ENCODE results near the gene PIK3C2B. TPM values are rescaled to one million over a fixed set of nuclear protein-coding genes. Genes with fewer than 3 reads are reported as not detected.

The PIK3C2B gene
- total RNA-seq, 2 donors from 2014 or later = 43.1 to 54.5 TPM

- Mint-ChIP-seq H3K36me3 (ENCODE audit: insufficient read depth in 2 of 2) (peaks cover 0 to 7% of the 10 kb centered on the region in 2 donors), H3K27ac (no peak overlapping the region), H3K4me1 (ENCODE audit: low read depth) (peaks cover 42% of the 10 kb centered on the region), H3K27me3 (ENCODE audit: low read depth) (no peaks in the 10 kb centered on the region), H3K4me3 (no peak overlapping the region), H3K9me3 (no peaks in the 10 kb centered on the region)
- DNase-seq (no peak), ATAC-seq (replicated peaks in 1 of 2) (no peak)
Measured at GRCh38 chr1:204503913-204504519, 9.4 kb upstream of the PIK3C2B start.

GRCh38 chr1:204503122-204503912 lies 8.7 kb upstream of the PIK3C2B start:
- peak overlapping the region in 1 of 2 donors; percentile 50 for H3K4me3 Mint-ChIP-seq
- peaks cover 41% of the 10 kb centered on the region for H3K4me1 Mint-ChIP-seq (ENCODE audit: low read depth)
- peaks cover 0 to 7% of the 10 kb centered on the region in 2 donors for H3K36me3 Mint-ChIP-seq (ENCODE audit: insufficient read depth in 2 of 2)
- ATAC-seq (replicated peaks in 1 of 2) = no peak
- no peaks in the 10 kb centered on the region for H3K27me3 Mint-ChIP-seq (ENCODE audit: low read depth)
- peak in 1 of 2 donors; percentile 45 for DNase-seq
- H3K9me3 Mint-ChIP-seq = no peaks in the 10 kb centered on the region
- H3K27ac Mint-ChIP-seq = peak overlapping the region; percentile 16

- no peak overlapping the region for H3K4me3 Mint-ChIP-seq
- no peak for DNase-seq
- H3K9me3 Mint-ChIP-seq = no peaks in the 10 kb centered on the region
- no peak for ATAC-seq (replicated peaks in 1 of 2)
- H3K36me3 Mint-ChIP-seq (ENCODE audit: insufficient read depth in 2 of 2) = peaks cover 0 to 6% of the 10 kb centered on the region in 2 donors
- H3K27ac Mint-ChIP-seq = no peak overlapping the region
- H3K4me1 Mint-ChIP-seq (ENCODE audit: low read depth) = peaks cover 31% of the 10 kb centered on the region
- no peaks in the 10 kb centered on the region for H3K27me3 Mint-ChIP-seq (ENCODE audit: low read depth)
Measured at GRCh38 chr1:204502241-204502640, 7.6 kb upstream of the PIK3C2B start.

- H3K4me1 Mint-ChIP-seq (ENCODE audit: low read depth) = peaks cover 28% of the 10 kb centered on the region
Measured at GRCh38 chr1:204499511-204500468, 5.2 kb upstream of the PIK3C2B start.

GRCh38 chr1:204498981-204499380 lies 4.4 kb upstream of the PIK3C2B start:
- Mint-ChIP-seq H3K9me3 (no peaks in the 10 kb centered on the region), H3K4me1 (ENCODE audit: low read depth) (peaks cover 25% of the 10 kb centered on the region), H3K27ac (no peak overlapping the region), H3K36me3 (ENCODE audit: insufficient read depth in 2 of 2) (no peaks in the 10 kb centered on the region), H3K27me3 (ENCODE audit: low read depth) (no peaks in the 10 kb centered on the region), H3K4me3 (no peak overlapping the region)
- DNase-seq (no peak), ATAC-seq (replicated peaks in 1 of 2) (no peak)

More at GRCh38 chr1:204499511-204500468, 5.2 kb upstream of the PIK3C2B start:
- no peak for DNase-seq
- no peak overlapping the region for H3K27ac Mint-ChIP-seq
- H3K27me3 Mint-ChIP-seq (ENCODE audit: low read depth) = no peaks in the 10 kb centered on the region
- no peaks in the 10 kb centered on the region for H3K36me3 Mint-ChIP-seq (ENCODE audit: insufficient read depth in 2 of 2)
- ATAC-seq (replicated peaks in 1 of 2) = no peak
- H3K9me3 Mint-ChIP-seq = no peaks in the 10 kb centered on the region
- H3K4me3 Mint-ChIP-seq = no peak overlapping the region

- DNase-seq (no peak), ATAC-seq (replicated peaks in 1 of 2) (no peak)
- Mint-ChIP-seq H3K27ac (peak overlapping the region; percentile 80), H3K9me3 (no peaks in the 10 kb centered on the region), H3K27me3 (ENCODE audit: low read depth) (no peaks in the 10 kb centered on the region), H3K4me3 (peak overlapping the region; percentile 90 to 91), H3K36me3 (ENCODE audit: insufficient read depth in 2 of 2) (no peaks in the 10 kb centered on the region), H3K4me1 (ENCODE audit: low read depth) (peaks cover 41% of the 10 kb centered on the region)
Measured at GRCh38 chr1:204495777-204496176, 1.2 kb upstream of the PIK3C2B start.

- ATAC-seq (replicated peaks in 1 of 2) (peak; percentile 54 to 55), DNase-seq (no peak)
- Mint-ChIP-seq H3K27me3 (ENCODE audit: low read depth) (no peaks in the 10 kb centered on the region), H3K4me1 (ENCODE audit: low read depth) (peaks cover 46% of the 10 kb centered on the region), H3K27ac (peak overlapping the region; percentile 84), H3K36me3 (ENCODE audit: insufficient read depth in 2 of 2) (peaks cover 0 to 1% of the 10 kb centered on the region in 2 donors), H3K9me3 (no peaks in the 10 kb centered on the region), H3K4me3 (peak overlapping the region; percentile 90 to 91)
Measured at GRCh38 chr1:204495078-204495753, 611 bp upstream of the PIK3C2B start.

GRCh38 chr1:204493984-204494280 lies 673 bp downstream of the PIK3C2B start:
- peaks cover 57% of the 10 kb centered on the region for H3K4me1 Mint-ChIP-seq (ENCODE audit: low read depth)
- DNase-seq (peak; percentile 57 to 58), ATAC-seq (replicated peaks in 1 of 2) (peak; percentile 44 to 48)
- peak overlapping the region; percentile 71 for H3K27ac Mint-ChIP-seq
- peak overlapping the region; percentile 90 to 91 for H3K4me3 Mint-ChIP-seq
- no peaks in the 10 kb centered on the region for H3K9me3 Mint-ChIP-seq
- H3K27me3 Mint-ChIP-seq (ENCODE audit: low read depth) = no peaks in the 10 kb centered on the region
- peaks cover 0 to 2% of the 10 kb centered on the region in 2 donors for H3K36me3 Mint-ChIP-seq (ENCODE audit: insufficient read depth in 2 of 2)

GRCh38 chr1:204493145-204493983 lies 1.2 kb downstream of the PIK3C2B start:
- Mint-ChIP-seq H3K4me1 (ENCODE audit: low read depth) (peaks cover 62% of the 10 kb centered on the region), H3K27ac (peak overlapping the region; percentile 74), H3K27me3 (ENCODE audit: low read depth) (no peaks in the 10 kb centered on the region), H3K9me3 (no peaks in the 10 kb centered on the region), H3K36me3 (ENCODE audit: insufficient read depth in 2 of 2) (peaks cover 0 to 2% of the 10 kb centered on the region in 2 donors), H3K4me3 (peak overlapping the region; percentile 90 to 91)
- ATAC-seq (replicated peaks in 1 of 2) (no peak), DNase-seq (peak in 1 of 2 donors; percentile 25)

- H3K4me3 Mint-ChIP-seq = peak overlapping the region; percentile 90 to 91
- H3K27ac Mint-ChIP-seq = no peak overlapping the region
- no peak for ATAC-seq (replicated peaks in 1 of 2)
- no peaks in the 10 kb centered on the region for H3K27me3 Mint-ChIP-seq (ENCODE audit: low read depth)
- H3K36me3 Mint-ChIP-seq (ENCODE audit: insufficient read depth in 2 of 2) = peaks cover 0 to 2% of the 10 kb centered on the region in 2 donors
- peaks cover 0 to 2% of the 10 kb centered on the region in 2 donors for H3K9me3 Mint-ChIP-seq
- peaks cover 67% of the 10 kb centered on the region for H3K4me1 Mint-ChIP-seq (ENCODE audit: low read depth)
- no peak for DNase-seq
Measured at GRCh38 chr1:204491655-204492054, 3.0 kb downstream of the PIK3C2B start.

- H3K4me1 Mint-ChIP-seq (ENCODE audit: low read depth) = peaks cover 51% of the 10 kb centered on the region
- H3K4me3 Mint-ChIP-seq = no peak overlapping the region
- H3K27me3 Mint-ChIP-seq (ENCODE audit: low read depth) = no peaks in the 10 kb centered on the region
- DNase-seq (no peak), ATAC-seq (replicated peaks in 1 of 2) (no peak)
- peaks cover 0 to 3% of the 10 kb centered on the region in 2 donors for H3K36me3 Mint-ChIP-seq (ENCODE audit: insufficient read depth in 2 of 2)
- no peak overlapping the region for H3K27ac Mint-ChIP-seq
- H3K9me3 Mint-ChIP-seq = peaks cover 0 to 2% of the 10 kb centered on the region in 2 donors
Measured at GRCh38 chr1:204487256-204487615, 7.4 kb downstream of the PIK3C2B start.
